Measurements from ENCODE around the gene ABCC10. TPM values are rescaled to one million over a fixed set of nuclear protein-coding genes. Genes with fewer than 3 reads are reported as not detected.
A peak's percentile ranks its signal among the peaks of the same experiment; 100 is the strongest.

The ABCC10 gene
- total RNA-seq, 2 donors from 2014 or later = 24.3 to 58.9 TPM

- no peaks in the 10 kb centered on the region for H3K9me3 ChIP-seq
- H3K4me1 ChIP-seq (ENCODE audit: control insufficient read depth in 1 of 2, low read depth in 2 of 2) = peaks cover 6 to 22% of the 10 kb centered on the region in 2 donors
- H3K27me3 ChIP-seq (replicated peaks; ENCODE audit: insufficient read depth) = no peaks in the 10 kb centered on the region
- DNase-seq (ENCODE audit: low spot score) (no peak), ATAC-seq (ENCODE audit: insufficient number of reproducible peaks, low FRiP score, low read depth) (no peak)
- H3K4me3 ChIP-seq = peak overlapping the region; percentile 87
- no peaks in the 10 kb centered on the region for H3K36me3 ChIP-seq
- no peak for TF ChIP-seq CTCF (IDR thresholded peaks at IDR 0.05)
- peak overlapping the region; percentile 49 to 59 for H3K27ac ChIP-seq
Measured at GRCh38 chr6:43478008-43478372, 50.6 kb downstream of the ABCC10 start.

GRCh38 chr6:43481075-43481474 is 53.7 kb downstream of the ABCC10 start:
- H3K4me1 ChIP-seq (ENCODE audit: control insufficient read depth in 1 of 2, low read depth in 2 of 2) = peaks cover 6 to 22% of the 10 kb centered on the region in 2 donors
- H3K27ac ChIP-seq = no peak overlapping the region
- DNase-seq (ENCODE audit: low spot score) (no peak), ATAC-seq (ENCODE audit: insufficient number of reproducible peaks, low FRiP score, low read depth) (no peak)
- H3K4me3 ChIP-seq = no peak overlapping the region
- TF ChIP-seq CTCF (IDR thresholded peaks at IDR 0.05) = no peak
- peaks cover 3% of the 10 kb centered on the region for H3K36me3 ChIP-seq
- no peaks in the 10 kb centered on the region for H3K27me3 ChIP-seq (replicated peaks; ENCODE audit: insufficient read depth)
- H3K9me3 ChIP-seq = no peaks in the 10 kb centered on the region

- ATAC-seq (ENCODE audit: insufficient number of reproducible peaks, low FRiP score, low read depth) (no peak), DNase-seq (ENCODE audit: low spot score) (no peak)
- no peaks in the 10 kb centered on the region for H3K27me3 ChIP-seq (replicated peaks; ENCODE audit: insufficient read depth)
- H3K4me1 ChIP-seq (ENCODE audit: control insufficient read depth in 1 of 2, low read depth in 2 of 2) = peaks cover 6 to 22% of the 10 kb centered on the region in 2 donors
- no peak for TF ChIP-seq CTCF (IDR thresholded peaks at IDR 0.05)
- no peaks in the 10 kb centered on the region for H3K9me3 ChIP-seq
- H3K27ac ChIP-seq = no peak overlapping the region
- no peak overlapping the region for H3K4me3 ChIP-seq
- peaks cover 3% of the 10 kb centered on the region for H3K36me3 ChIP-seq
Measured at GRCh38 chr6:43481591-43482236, 54.4 kb downstream of the ABCC10 start.

- Histone ChIP-seq H3K4me1 (ENCODE audit: control insufficient read depth in 1 of 2, low read depth in 2 of 2) (peaks cover 0 to 14% of the 10 kb centered on the region in 2 donors), H3K36me3 (peaks cover 3% of the 10 kb centered on the region), H3K9me3 (no peaks in the 10 kb centered on the region), H3K27me3 (replicated peaks; ENCODE audit: insufficient read depth) (no peaks in the 10 kb centered on the region), H3K27ac (no peak overlapping the region), H3K4me3 (no peak overlapping the region)
- no peak for ATAC-seq (ENCODE audit: insufficient number of reproducible peaks, low FRiP score, low read depth)
- no peak for TF ChIP-seq CTCF (IDR thresholded peaks at IDR 0.05)
- DNase-seq (ENCODE audit: low spot score) = no peak
Measured at GRCh38 chr6:43488667-43489276, 61.4 kb downstream of the ABCC10 start.

GRCh38 chr6:43489277-43490072 is 62.1 kb downstream of the ABCC10 start:
- Histone ChIP-seq H3K9me3 (no peaks in the 10 kb centered on the region), H3K36me3 (peaks cover 3% of the 10 kb centered on the region), H3K27ac (no peak overlapping the region), H3K27me3 (replicated peaks; ENCODE audit: insufficient read depth) (no peaks in the 10 kb centered on the region), H3K4me1 (ENCODE audit: control insufficient read depth in 1 of 2, low read depth in 2 of 2) (peaks cover 0 to 14% of the 10 kb centered on the region in 2 donors), H3K4me3 (no peak overlapping the region)
- ATAC-seq (ENCODE audit: insufficient number of reproducible peaks, low FRiP score, low read depth) (no peak), DNase-seq (ENCODE audit: low spot score) (no peak)
- TF ChIP-seq CTCF (IDR thresholded peaks at IDR 0.05) = no peak

Data from thoracic aorta (tissue), 2 donors.